Activated CD4-positive, alpha-beta T cell treated with anti-CD3 and anti-CD28 coated beads, Interleukin-2, Interleukin-6, amounts not matched to agents 100 ng/mL and 50 ng/mL, durations not matched to agents 16 hours and 8 hours (primary cell): ENCODE measurements around the gene ACSL3.
"Not testable (repeated sequence)": the region's sequence is repeated elsewhere in the genome, so short reads cannot be mapped to it uniquely, and the experiment has no call there.

ENCODE experiments used
- DNase-seq: peaks from one replicate; pipeline ENCODE4 v3.0.0-alpha.2; 2020

The ACSL3 gene

GRCh38 chr2:222916229-222917197, 55.7 kb downstream of the ACSL3 start:
- DNase-seq = no peak

GRCh38 chr2:222917212-222917611, 56.4 kb downstream of the ACSL3 start:
- DNase-seq = not testable (repeated sequence)

- no peak for DNase-seq
Measured at GRCh38 chr2:222919841-222920526, 59.1 kb downstream of the ACSL3 start.

- no peak for DNase-seq
Measured at GRCh38 chr2:222920657-222921186, 59.9 kb downstream of the ACSL3 start.

- DNase-seq = no peak
Measured at GRCh38 chr2:222922019-222922800, 61.4 kb downstream of the ACSL3 start.

- no peak for DNase-seq
Measured at GRCh38 chr2:222926915-222927314, 66.1 kb downstream of the ACSL3 start.

- DNase-seq = no peak
Measured at GRCh38 chr2:222927600-222927999, 66.8 kb downstream of the ACSL3 start.

- no peak for DNase-seq
Measured at GRCh38 chr2:222928335-222928734, 67.5 kb downstream of the ACSL3 start.

- DNase-seq = no peak
Measured at GRCh38 chr2:222930862-222931261, 70.0 kb downstream of the ACSL3 start.

GRCh38 chr2:222931659-222932058, 70.8 kb downstream of the ACSL3 start:
- DNase-seq = no peak

- DNase-seq = no peak
Measured at GRCh38 chr2:222933458-222933857, 72.6 kb downstream of the ACSL3 start.

GRCh38 chr2:222935688-222936298, 75.0 kb downstream of the ACSL3 start:
- DNase-seq = no peak

- no peak for DNase-seq
Measured at GRCh38 chr2:222936705-222937104, 75.9 kb downstream of the ACSL3 start.

- DNase-seq = no peak
Measured at GRCh38 chr2:222938327-222938726, 77.5 kb downstream of the ACSL3 start.

GRCh38 chr2:222939208-222939856, 78.5 kb downstream of the ACSL3 start:
- peak; percentile 81 for DNase-seq

- DNase-seq = no peak
Measured at GRCh38 chr2:222939979-222940378, 79.1 kb downstream of the ACSL3 start.

GRCh38 chr2:222941510-222942032, 80.7 kb downstream of the ACSL3 start:
- DNase-seq = peak; percentile 5

- no peak for DNase-seq
Measured at GRCh38 chr2:222942561-222942960, 81.7 kb downstream of the ACSL3 start.

- DNase-seq = no peak
Measured at GRCh38 chr2:222942977-222943376, 82.1 kb downstream of the ACSL3 start.

- DNase-seq = peak; percentile 15
Measured at GRCh38 chr2:222943820-222944219, 83.0 kb downstream of the ACSL3 start.

GRCh38 chr2:222944552-222944951, 83.7 kb downstream of the ACSL3 start:
- no peak for DNase-seq
